Esophagus muscularis mucosa (tissue), 4 donors: ENCODE results near the gene VSIG10. TPM values are rescaled to one million over a fixed set of nuclear protein-coding genes. Genes with fewer than 3 reads are reported as not detected.

Source experiments
- DNase-seq: peaks from one replicate; pipeline ENCODE4 v3.0.0-alpha.2; 2017; ENCODE audit errors: extremely low spot score
- H3K27ac ChIP-seq, 4 donors: fragments of 200-600 bp; sonication (generic); replicated peaks in 1 of 4; 1 replicate in 3 of 4; 2 replicates in 1 of 4; pipeline ENCODE4 v1.5.1; 2016 to 2019; ENCODE audit warnings: mild to moderate bottlenecking in 1 of 4
- H3K27me3 ChIP-seq, 4 donors: fragments of 200-600 bp; sonication (generic); one replicate each; pipeline versions ENCODE4 v1.5.1 to v1.6.0; 2016 to 2019
- H3K36me3 ChIP-seq, 4 donors: fragments of 200-600 bp; sonication (generic); one replicate each; pipeline ENCODE4 v1.5.1; 2016 to 2019
- H3K4me1 ChIP-seq, 4 donors: fragments of 200-600 bp; sonication (generic); one replicate each; pipeline ENCODE4 v1.5.1; 2016 to 2019
- H3K4me3 ChIP-seq, 4 donors: fragments of 200-600 bp; sonication (generic); 1 replicate in 2 of 4; 2 replicates in 2 of 4; pipeline ENCODE4 v1.5.1; 2016 to 2019; ENCODE audit warnings: mild to moderate bottlenecking in 4 of 4, moderate library complexity in 1 of 4
- H3K9me3 ChIP-seq, 4 donors: fragments of 200-600 bp; sonication (generic); 1 replicate in 3 of 4; 2 replicates in 1 of 4; pipeline ENCODE4 v1.5.1; 2016 to 2019
- CTCF ChIP-seq, 3 experiments: fragments of 200-600 bp in 2 of 3; fragments of 450-650 bp in 1 of 3; sonication (generic) in 2 of 3; IDR thresholded peaks; one replicate each; pipeline ENCODE4 v1.5.1; 2017 to 2019; ENCODE audit warnings: antibody characterized with exemption in 3 of 3, mild to moderate bottlenecking in 2 of 3, moderate library complexity in 1 of 3
- EP300 ChIP-seq: sonication (generic); formaldehyde crosslinking; IDR thresholded peaks from one replicate; pipeline ENCODE4 v1.6.1; 2017; ENCODE audit warnings: antibody characterized with exemption
- POLR2A ChIP-seq: fragments of 450-650 bp; IDR thresholded peaks from one replicate; pipeline ENCODE4 v1.6.1; 2017; ENCODE audit warnings: antibody characterized with exemption, moderate library complexity, mild to moderate bottlenecking, low read depth
- POLR2AphosphoS5 ChIP-seq, 2 donors: sonication (generic); formaldehyde crosslinking; IDR thresholded peaks; one replicate each; pipeline ENCODE4 v1.6.1; 2017; ENCODE audit warnings: antibody characterized with exemption in 2 of 2
- WGBS: methylation state at CpG from one replicate; pipeline ENCODE4 v1.1.5; 2018; 5-methylcytosine and 5-hydroxymethylcytosine counted together
- intact Hi-C: fragments of 100-400 bp; cut with DNase I; formaldehyde crosslinking; loops from one replicate; pipeline ENCODE4 v1.15.1; 2023
- small RNA-seq, 3 donors: library from RNA; depleted of rRNA; stranded (forward); fragments of <200 nt; gene quantifications; one replicate each; pipeline ENCODE3, GENCODE V24; 2016
- total RNA-seq, 4 donors: library from RNA; depleted of rRNA; stranded (reverse); fragments of >200 nt; gene quantifications; one replicate each; pipeline versions ENCODE4 v1.1.0 to v1.2.1, GENCODE V29; 2016

VSIG10 gene
- total RNA-seq, 4 donors from 2014 or later: 14.1 to 71.7 (median 22.0) TPM

DNA sequence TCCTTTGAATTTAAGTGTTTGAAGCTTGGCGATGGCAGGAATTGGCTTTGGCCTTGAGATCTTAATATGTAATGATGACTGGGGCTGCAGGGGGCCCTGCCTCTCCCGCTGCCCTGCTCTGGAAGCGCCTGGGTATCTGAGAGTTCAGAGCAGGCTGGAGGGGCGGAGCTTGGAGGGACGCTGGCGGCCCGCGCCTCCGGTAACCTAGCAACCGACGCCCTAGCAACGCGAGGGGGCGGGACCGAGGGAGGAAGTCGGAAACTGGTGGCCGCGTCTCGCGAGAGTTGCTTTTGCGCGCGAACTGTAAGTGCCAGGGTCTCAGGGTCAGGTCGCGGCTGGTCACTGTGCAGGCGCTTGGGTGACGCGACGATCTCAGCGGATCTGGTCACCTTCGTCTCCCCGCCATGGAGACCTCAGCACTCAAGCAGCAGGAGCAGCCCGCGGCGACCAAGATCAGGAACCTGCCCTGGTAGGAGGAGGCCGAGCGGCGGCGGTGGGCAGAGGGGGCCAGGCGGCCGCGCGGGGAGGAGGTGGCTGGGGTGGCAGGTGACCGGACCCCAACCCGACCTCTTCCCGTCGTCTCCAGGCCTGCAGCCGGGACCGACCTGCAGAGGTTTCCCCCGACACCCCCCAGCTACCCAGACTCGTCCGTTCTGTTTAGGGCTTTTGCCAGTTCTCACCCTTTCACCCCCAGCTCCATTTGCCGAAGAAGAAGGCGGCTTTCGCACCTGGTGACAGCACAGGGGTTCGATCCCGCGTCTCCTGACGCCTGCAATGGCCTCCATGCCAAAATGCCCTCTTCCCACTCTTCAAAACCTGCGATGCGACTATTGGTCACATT is 87.2 kb downstream of the VSIG10 start, which contains the start of gene RFC5:
RFC5 (plus strand) TSS at position 280 of the 841 bp plus-strand sequence; CDS start at position 405, 125 bp downstream.
- intact Hi-C loops: loop anchor here (5.0 kb wide), 1 partner anchor 36 kb away; no protein-coding TSS in a partner anchor
- no peak for TF ChIP-seq EP300
- TF ChIP-seq CTCF (IDR thresholded peaks at IDR 0.05): no peak
- TF ChIP-seq POLR2AphosphoS5 (IDR thresholded peaks at IDR 0.05): peak in 1 of 2 donors; percentile 77
- no peak for TF ChIP-seq POLR2A
- Histone ChIP-seq H3K36me3 (peaks cover 0 to 26% (median 18%) of the 10 kb centered on the region in 4 donors), H3K9me3 (no peaks in the 10 kb centered on the region), H3K4me3 (peak within 1 kb of the TSS; percentile 72 to 90 (median 86)), H3K4me1 (peaks cover 6 to 20% (median 16%) of the 10 kb centered on the region in 4 donors), H3K27me3 (no peaks in the 10 kb centered on the region), H3K27ac (peak within 1 kb of the TSS; percentile 42 to 69 (median 59))
- peak; percentile 99 for DNase-seq
- WGBS: 0% methylated on average over 31 of the region's 61 CpGs

DNA sequence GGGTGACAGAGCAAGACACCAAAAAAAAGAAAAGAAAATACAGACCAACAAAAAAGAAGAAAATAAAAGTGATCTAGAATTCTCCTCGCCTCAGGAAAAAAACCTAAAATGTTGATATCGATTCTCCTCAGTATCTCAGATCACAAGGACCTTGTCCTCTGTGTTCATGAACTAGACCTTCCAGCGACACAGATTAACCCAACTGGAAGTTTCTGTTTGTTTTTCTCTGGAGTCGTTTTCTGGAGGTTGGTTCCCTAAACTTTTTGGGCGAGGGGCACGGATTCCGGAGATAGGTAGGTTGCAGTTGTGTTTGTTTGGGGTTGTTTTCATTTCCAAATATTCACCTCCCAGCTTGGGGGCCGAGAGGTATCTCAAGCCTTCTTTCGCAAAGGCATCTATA is 87.9 kb downstream of the VSIG10 start:
- Histone ChIP-seq H3K27ac (no peak overlapping the region), H3K4me1 (peaks cover 6 to 20% (median 16%) of the 10 kb centered on the region in 4 donors), H3K36me3 (peaks cover 0 to 19% (median 16%) of the 10 kb centered on the region in 4 donors), H3K27me3 (no peaks in the 10 kb centered on the region), H3K9me3 (no peaks in the 10 kb centered on the region), H3K4me3 (peak overlapping the region; percentile 72 to 90 (median 86))
- no peak for TF ChIP-seq POLR2A
- no peak for TF ChIP-seq CTCF (IDR thresholded peaks at IDR 0.05)
- no peak for TF ChIP-seq POLR2AphosphoS5 (IDR thresholded peaks at IDR 0.05)
- TF ChIP-seq EP300: no peak
- no peak for DNase-seq
- 32% methylated on average over 9 of the region's 9 CpGs for WGBS
- intact Hi-C loops: loop anchor here (5.0 kb wide), 1 partner anchor 36 kb away; no protein-coding TSS in a partner anchor

GRCh38 chr12:118015306-118015705 is 88.5 kb downstream of the VSIG10 start:
- peaks cover 0 to 13% (median 12%) of the 10 kb centered on the region in 4 donors for H3K36me3 ChIP-seq

More at GRCh38 chr12:118015306-118015705, 88.5 kb downstream of the VSIG10 start:
- TF ChIP-seq POLR2AphosphoS5 (IDR thresholded peaks at IDR 0.05) (no peak), EP300 (no peak), CTCF (IDR thresholded peaks at IDR 0.05) (no peak), POLR2A (no peak)
- Histone ChIP-seq H3K4me3 (no peak overlapping the region), H3K27ac (no peak overlapping the region), H3K4me1 (peaks cover 6 to 20% (median 16%) of the 10 kb centered on the region in 4 donors), H3K9me3 (no peaks in the 10 kb centered on the region), H3K27me3 (no peaks in the 10 kb centered on the region)
- WGBS: 95% methylated on average over 2 of the region's 2 CpGs
- no peak for DNase-seq
- intact Hi-C loops: loop anchor here (5.0 kb wide), 1 partner anchor 37 kb away; no protein-coding TSS in a partner anchor

Small RNAs within 50 kb of the gene (small RNA-seq; reads per million reads assigned to genes)
- gene AC131159.1: 0 reads per million in 3 donors

Other genes with a start within 250 kb of the VSIG10 start
- gene KSR2, start 135.0 kb downstream of the VSIG10 start, total RNA-seq: under 1 TPM; under 0.01 to 0.06 (median 0.03) TPM
- 10 to 100 TPM in 2 of 4 donors, 1 to 10 TPM in 2; 8.7 to 11.3 (median 10.0) TPM for gene RFC5, start 87.3 kb downstream of the VSIG10 start, total RNA-seq
- 10 to 100 TPM; 68.5 to 87.7 (median 81.7) TPM for gene WSB2, start 42.8 kb downstream of the VSIG10 start, total RNA-seq
- 100 to 1,000 TPM; 233 to 393 (median 327) TPM for gene PEBP1, start 32.1 kb upstream of the VSIG10 start, total RNA-seq